HG02840 (cell line): ENCODE data around the gene TM4SF5.

Experiments used
- ATAC-seq: cut with Tn5 transposase; IDR thresholded peaks from one replicate; pipeline ENCODE4 v1.9.1; 2021; ENCODE audit warnings: mild to moderate bottlenecking, moderate library complexity, moderate number of reproducible peaks; ENCODE audit not compliant: unreplicated experiment, low FRiP score

The TM4SF5 gene

GRCh38 chr17:4823373-4824089 lies 51.8 kb downstream of the TM4SF5 start:
- no peak for ATAC-seq

- ATAC-seq, result no peak
Observed at GRCh38 chr17:4827399-4827798, 55.7 kb downstream of the TM4SF5 start.

GRCh38 chr17:4832829-4833177 lies 61.1 kb downstream of the TM4SF5 start:
- peak; percentile 29 for ATAC-seq
